GM21390 (cell line): ENCODE data around the gene ID1.

Experiments
- ATAC-seq: cut with Tn5 transposase; IDR thresholded peaks from one replicate; pipeline ENCODE4 v1.9.1; 2021; ENCODE audit not compliant: unreplicated experiment

ID1 gene, protein sequence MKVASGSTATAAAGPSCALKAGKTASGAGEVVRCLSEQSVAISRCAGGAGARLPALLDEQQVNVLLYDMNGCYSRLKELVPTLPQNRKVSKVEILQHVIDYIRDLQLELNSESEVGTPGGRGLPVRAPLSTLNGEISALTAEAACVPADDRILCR

DNA sequence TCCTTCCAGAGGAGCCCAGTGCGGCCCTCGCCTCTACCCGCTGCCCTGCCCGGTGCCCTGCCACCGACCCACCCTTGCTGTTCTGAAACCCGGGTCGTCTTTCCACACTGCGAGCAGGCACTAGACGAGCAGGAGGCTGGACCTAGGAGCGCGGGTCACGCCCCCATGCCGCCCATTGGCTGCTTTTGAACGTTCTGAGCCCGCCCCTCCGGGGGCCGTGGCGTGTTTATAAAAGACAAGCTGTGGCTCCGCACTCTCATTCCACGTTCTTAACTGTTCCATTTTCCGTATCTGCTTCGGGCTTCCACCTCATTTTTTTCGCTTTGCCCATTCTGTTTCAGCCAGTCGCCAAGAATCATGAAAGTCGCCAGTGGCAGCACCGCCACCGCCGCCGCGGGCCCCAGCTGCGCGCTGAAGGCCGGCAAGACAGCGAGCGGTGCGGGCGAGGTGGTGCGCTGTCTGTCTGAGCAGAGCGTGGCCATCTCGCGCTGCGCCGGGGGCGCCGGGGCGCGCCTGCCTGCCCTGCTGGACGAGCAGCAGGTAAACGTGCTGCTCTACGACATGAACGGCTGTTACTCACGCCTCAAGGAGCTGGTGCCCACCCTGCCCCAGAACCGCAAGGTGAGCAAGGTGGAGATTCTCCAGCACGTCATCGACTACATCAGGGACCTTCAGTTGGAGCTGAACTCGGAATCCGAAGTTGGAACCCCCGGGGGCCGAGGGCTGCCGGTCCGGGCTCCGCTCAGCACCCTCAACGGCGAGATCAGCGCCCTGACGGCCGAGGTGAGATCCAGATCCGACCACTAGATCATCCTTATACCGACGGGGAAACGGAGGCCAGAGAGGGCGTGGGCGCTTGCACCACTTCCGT lies at the start of gene ID1:
Gene ID1 (plus strand): TSS at position 259 of the 871 bp plus-strand sequence. CDS start 99 bp downstream, at position 358.
- ATAC-seq, result peak; percentile 86

DNA sequence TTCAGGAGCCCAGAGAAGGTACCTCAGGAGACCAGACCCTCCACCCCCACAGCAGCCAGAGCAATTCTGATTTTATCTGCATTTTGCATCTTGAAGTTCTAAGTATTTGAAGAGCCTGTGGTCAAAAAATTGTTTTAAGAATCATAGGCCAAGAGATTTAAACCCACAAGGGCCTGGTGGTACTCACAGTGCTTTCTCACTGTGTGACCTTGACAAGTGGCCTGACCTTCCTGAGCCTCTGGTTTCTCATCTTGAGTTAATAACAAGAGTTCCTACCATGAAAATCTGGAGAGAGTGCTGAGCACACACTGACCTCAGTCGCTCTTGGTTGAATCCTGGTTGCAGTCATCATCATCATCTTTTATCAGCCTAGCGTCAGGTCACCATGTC lies 45.4 kb upstream of the ID1 start:
- no peak for ATAC-seq

DNA sequence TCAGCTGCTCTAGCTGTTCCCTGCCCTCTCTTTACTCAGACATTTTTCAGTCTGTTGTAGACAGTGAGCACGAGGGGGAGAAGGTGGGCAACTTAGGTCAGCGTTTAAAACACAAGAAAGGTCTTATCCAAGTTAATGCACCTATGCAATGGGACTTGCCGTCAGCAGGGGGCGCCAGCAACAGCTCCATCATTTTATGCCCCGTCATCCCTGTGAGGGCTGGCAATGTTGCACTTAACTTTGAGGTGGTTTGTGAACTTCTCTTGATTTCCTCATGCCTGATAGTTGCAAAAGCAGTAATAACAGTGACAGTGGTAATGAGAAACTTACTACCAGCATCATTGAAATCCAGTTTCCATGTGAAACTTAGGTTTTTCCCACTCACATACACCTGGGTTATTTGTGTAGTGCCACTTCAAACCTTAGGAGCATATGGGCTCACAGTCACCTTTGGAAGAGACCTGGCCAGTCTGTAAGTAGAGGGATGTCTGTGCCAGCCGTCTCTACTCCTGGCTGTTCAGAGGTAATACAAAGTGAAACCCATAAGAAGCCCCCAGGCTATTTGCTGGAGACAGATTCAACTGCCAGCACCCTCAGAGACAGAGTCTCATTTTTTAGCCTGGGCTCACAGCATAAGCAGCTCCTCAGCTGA lies 44.9 kb upstream of the ID1 start:
- ATAC-seq, result no peak

DNA sequence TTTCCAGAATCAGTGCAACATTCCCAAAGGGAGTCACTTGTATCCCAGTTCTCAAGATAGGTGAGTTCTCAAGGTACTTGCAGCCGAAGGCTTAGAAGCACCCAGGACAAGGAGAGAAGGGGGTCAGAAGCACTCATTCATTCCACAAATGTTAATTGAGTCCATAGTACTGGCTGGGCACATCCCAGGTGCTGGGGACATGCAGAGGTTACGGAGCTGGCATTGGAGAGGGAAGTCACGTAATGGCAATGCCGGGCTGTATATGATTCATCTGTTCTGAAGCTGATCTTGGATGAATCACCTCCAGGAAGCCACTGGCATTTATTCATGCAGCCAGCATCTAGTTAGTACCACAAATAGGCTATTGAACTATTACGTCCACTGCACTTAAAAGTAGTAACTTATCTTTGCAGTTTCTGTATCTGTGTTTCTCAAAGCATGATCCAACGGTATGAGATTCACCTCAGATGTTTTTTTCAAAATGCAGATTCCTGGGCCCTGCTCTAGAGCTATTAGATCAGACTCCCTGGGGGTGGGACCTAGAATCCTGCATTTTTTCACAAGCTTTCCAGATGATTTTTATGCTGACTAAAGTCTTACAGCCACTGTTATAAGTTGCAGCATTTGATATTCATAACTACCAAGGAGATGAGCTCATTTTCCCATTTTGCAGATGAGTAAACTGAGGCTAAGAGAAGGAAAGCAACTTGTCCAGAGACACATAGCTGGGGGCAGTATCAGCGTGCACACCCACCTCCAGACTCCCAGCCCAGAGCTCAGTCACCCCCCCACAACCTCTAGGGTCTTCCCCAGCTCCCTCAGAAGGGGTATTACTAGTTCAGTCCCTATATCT lies 44.1 kb upstream of the ID1 start:
- no peak for ATAC-seq

DNA sequence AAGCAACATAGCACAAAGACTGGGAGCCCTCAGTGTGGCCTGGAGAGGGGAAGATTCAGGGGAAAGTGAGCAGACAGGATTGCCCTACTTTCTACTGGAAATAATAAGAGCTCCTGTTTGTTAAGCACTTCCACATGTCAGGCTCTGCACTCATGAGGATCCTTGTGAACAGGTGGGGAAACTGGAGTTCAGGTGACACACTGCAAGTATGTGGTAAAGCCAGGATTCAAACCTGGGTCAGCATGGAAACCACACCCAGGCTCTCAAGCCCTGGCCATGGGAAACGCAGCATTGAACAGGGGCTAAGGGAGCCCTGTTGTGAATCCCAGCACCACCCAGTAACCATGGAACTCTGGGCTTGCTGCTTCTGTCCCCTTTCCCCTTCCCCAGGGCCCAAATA lies 42.8 kb upstream of the ID1 start:
- ATAC-seq, result no peak

DNA sequence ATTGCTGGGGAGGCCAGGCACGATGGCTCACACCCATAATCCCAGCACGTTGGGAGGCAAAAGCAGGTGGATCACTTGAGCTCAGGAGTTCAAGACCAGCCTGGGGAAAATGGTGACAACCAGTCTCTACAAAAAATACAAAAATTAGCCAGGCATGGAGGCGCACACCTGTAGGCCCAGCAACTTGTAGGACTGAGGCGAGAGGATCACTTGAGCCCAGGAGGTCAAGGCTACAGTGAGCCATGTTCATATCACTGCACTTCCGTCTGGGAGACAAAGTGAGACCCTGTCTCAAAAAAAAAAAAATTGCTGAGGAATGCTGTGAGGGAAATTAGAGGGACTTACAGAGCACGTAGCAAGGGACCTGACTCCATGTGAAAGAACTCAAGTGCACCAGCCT lies 40.8 kb upstream of the ID1 start:
- ATAC-seq, result no peak

DNA sequence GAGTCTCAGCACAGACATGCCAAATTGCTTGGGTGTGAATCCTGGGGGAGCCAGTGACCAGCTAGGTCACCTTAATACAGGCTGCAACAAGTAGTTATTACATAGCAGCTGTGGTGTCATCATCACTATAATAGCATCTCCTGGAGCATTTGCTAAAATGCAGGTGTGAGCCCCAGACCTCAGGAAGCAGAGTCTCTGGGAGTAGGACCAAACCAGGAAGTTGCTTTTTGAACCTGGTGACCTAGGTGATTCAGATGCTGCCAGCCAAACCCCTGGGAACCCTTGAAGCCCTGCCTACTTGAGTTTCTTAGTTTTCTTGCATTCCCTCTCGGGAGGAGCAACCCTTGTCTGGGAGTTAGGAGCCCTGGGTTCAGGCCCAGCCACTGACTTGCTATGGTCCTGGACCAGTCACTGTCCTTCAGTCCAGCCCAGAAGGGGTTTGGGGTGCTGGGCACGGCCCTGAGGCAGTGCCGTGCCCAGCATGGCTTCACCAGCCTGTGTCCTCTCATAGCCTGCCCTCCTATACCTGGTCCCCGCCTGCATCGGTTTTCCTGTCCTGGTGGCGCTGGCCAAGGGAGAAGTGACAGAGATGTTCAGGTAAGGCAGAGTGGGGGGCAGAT lies 39.3 kb upstream of the ID1 start:
- ATAC-seq, result no peak

DNA sequence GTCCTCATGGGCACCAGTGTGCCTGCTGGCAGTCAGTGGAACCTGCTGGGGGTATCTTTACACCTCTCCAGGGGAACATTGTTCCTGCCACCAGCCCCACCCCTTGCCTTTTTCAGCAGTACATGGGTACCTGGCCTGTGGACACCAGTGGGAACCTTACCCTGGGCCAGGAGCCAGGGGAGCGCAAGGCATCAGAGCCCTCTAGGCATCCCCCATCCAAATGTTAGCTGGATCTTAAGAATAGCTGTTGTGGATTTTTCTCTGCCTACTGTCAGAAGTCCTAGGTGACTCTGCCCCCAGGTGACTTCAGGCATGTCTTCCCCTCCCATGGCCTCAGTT lies 38.8 kb upstream of the ID1 start:
- ATAC-seq, result no peak

DNA sequence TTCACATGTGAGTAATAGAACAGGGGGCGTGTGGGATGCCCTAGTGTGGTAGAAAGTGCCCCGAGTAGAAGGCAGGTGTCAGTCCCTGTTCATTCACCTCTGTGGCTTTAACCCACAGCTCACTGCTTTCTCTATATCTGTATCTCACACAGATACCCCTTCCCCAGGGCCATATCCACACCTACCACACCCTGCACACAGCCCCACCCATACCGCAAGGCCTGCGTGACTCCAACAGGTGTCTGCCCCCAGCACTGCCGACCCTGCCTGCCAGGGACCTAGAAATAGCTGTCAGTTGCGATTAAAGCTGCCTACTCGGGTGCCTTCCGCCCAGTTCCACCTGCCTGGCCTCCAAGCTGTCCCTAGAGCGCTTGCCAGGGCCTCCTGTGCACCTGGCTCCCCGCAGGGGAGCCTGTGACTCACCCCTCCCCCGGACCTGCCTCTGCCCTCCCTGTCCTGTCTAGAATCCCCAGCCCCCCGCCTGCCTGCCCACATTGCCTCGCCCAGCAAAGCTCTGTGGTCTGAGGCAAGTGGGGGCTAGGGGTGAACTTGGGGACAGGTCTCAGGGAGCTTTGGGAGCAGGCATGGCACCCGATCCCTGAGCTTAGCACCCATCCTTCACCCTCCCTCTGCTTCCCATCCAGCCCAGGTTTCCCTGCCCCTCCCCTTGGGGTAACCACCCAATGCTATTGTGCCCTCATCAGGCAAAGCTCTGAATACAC lies 38.3 kb upstream of the ID1 start:
- ATAC-seq, result no peak

DNA sequence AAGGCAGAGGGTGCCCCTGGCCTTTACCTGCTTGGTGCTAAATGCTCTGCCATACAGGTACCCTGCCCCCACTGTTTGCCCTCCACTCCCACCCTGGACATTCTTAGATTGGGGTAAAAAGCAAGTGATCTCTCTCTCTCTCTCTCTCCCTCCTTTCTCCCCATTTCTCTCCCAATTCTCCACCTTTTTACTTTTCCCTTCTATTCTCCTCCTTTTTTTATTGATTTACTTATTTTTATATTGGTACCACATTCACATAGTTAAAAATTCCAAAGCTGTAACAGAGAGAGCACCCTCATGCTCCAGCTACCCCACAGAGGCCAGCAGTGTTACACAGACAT lies 37.7 kb upstream of the ID1 start:
- no peak for ATAC-seq

DNA sequence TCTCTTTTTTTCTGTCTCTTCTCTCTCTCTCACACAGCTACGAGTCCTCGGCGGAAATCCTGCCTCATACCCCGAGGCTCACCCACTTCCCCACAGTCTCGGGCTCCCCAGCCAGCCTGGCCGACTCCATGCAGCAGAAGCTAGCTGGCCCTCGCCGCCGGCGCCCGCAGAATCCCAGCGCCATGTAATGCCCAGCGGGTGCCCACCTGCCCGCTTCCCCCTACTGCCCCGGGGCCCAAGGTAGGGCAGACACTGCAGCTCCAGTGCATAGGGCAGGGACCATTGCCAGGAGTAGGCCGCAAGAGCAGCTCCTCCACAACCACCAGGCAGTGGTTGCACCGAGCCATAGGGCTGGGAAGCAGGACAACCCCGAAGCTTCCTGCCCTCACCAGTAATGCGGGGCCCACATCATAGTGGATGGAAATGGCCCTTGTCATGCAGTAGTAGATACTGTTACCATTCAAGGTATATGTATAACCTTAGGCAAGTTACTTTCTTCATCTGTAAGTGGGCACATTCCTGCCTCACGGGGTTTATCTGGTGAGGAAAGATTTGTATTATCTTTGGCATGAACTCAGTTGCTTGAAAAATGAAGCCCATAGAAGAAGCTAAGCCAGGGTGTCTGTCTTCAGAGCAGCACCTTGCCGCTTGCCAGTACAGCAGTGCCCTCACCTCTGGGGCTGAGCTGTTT lies 36.9 kb upstream of the ID1 start:
- no peak for ATAC-seq

DNA sequence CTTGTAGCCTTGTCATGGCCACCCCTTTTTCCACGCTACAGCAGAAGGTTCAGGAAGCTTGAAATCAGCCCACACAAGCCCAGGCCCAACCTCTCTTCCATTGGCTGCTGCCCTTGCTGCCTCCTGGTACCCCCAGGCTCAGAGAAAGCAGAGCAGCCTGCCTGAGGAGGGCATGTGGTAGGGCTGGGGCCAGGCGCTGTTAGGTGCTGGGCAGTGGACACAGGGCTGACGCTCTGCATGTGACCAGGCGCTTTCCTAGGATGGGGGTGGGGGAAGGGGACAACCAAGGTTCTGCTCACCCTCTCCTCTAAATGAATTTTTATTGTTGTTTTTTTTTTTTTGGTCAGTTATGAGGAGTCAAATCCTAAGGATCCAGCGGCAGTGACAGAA lies 36.3 kb upstream of the ID1 start:
- ATAC-seq, result no peak

DNA sequence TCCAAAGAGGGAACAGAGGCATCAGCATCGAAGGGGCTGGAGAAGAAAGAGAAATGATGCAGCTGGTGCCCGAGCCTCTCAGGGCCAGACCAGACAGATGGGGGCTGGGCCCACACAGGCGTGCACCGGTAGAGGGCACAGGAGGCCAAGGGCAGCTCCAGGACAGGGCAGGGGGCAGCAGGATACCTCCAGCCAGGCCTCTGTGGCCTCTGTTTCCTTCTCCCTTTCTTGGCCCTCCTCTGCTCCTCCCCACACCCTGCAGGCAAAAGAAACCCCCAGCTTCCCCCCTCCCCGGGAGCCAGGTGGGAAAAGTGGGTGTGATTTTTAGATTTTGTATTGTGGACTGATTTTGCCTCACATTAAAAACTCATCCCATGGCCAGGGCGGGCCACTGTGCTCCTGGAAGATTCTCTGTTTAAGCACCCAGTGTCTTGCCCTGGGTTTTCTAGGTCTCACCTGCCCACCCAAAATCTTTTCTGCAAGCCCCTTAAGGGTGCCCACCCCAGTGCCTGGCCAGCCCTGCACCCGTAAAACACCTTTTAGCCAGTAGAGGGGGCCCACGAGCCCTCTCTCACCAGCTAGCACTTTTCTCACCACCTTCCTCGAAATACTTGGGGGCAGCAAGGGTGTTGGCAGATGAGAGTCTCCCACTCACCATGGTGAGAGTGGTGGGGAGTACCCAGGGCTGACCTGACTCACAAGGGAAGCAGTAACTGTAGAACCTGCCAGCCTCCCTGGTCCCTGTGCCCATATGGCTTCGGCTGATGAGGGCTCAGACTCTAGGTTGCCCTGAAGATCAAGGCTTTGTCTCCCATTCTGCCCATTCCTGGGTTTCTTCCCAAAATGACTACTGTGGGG lies 35.7 kb upstream of the ID1 start:
- no peak for ATAC-seq

DNA sequence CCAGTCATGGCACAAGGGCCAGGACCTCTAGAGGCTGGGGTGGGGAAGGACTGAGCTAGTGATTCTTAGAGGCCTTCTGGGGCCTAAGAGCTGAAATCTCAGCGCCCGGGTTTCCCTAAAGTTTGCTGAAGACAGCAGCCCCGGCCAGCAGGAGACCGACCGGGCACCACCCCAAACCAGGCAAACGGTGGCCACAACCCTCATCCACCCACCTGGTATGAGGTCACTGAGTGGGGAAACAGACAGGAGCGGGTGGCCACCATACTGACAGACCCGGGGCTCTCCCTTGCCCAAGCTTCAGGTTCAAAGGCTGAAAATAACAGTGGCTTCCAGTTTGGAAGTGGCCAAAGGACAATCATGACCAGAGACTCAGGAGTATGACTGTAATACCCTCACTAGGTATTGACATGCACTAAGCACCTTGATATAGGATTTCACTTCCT lies 35.0 kb upstream of the ID1 start:
- ATAC-seq, result no peak

DNA sequence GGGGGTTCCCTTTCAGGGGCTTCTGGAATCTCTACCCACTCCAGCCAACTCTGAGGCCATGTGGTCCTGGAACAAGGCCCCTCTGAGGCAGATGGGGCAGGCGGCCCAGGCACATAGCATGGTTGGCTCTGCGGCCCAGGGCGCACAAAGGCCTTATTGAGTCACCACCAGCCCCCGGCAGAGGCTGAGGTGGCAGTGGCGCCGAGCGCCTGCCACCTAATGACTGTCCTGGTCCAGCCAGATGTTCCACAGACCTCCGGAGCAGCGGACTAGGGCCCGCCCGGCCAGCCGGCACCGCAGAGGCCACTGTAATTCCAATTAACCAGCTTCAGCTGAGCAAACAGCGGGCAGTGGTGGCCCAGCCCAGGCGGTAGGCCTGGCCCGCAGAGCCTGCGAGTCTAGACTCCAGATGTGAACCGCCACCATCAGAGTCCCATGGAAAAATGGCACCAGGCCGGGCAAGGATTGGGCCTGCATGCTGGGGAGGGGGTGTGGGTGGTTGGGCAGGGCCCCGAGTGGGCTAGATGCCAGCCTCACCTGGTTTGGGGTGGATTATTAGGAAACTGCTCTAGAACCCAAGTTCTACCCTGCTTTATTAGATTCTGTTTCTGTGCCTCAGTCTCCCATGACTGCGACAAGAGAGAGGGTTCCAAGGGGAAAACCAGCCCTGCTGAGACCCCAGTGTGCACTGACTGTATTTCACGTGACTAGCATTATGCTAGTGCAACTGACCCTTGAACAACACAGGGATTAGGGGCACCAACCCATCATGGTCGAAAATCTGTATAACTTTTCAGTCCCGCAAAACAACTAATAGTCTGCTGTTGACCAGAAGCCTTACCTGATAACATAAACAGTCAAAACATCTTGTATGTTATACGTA lies 34.1 kb upstream of the ID1 start:
- ATAC-seq, result no peak

DNA sequence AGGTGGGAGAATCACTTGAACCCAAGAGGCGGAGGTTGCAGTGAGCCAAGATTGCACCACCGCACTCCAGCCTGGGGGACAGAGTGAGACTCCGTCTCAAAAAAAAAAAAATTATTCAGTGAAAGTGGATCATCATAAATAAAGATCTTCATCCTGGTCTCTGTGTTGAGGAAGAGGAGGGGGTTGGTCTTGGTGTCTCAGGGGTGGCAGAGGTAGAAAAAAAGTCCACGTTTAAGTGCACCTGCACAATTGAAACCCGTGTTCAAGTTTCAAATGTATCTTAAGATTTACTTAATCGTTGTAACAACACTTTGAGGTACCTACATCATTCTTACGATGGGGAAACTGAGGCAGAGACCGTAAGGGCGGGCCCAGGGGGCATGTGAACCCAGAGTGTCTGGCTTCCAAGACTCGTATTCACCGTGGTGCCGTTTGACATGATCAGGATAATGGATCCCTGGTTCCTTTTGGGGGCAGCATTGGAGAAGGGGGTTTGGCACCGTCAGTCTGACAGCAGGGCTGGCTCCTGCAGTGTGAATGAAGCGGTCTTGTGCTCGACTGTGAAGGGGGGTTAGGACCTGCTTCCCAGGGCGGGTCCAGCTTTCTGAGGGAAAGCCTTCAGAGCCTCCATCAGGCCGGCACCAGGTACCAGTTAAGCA lies 32.9 kb upstream of the ID1 start:
- no peak for ATAC-seq
